ENCODE measurements around the gene SZT2.

- no peak for TF ChIP-seq CTCF (IDR thresholded peaks at IDR 0.05; ENCODE audit: low read depth, low read length)
- TF ChIP-seq EZH2phosphoT487 (IDR thresholded peaks at IDR 0.05; ENCODE audit: low read depth), result no peak
Observed at GRCh38 chr1:43344267-43344850, 45.3 kb upstream of the SZT2 start.

Measured in OCI-LY3 (cell line).